ENCODE measurements around the gene BCL7A.

DNA sequence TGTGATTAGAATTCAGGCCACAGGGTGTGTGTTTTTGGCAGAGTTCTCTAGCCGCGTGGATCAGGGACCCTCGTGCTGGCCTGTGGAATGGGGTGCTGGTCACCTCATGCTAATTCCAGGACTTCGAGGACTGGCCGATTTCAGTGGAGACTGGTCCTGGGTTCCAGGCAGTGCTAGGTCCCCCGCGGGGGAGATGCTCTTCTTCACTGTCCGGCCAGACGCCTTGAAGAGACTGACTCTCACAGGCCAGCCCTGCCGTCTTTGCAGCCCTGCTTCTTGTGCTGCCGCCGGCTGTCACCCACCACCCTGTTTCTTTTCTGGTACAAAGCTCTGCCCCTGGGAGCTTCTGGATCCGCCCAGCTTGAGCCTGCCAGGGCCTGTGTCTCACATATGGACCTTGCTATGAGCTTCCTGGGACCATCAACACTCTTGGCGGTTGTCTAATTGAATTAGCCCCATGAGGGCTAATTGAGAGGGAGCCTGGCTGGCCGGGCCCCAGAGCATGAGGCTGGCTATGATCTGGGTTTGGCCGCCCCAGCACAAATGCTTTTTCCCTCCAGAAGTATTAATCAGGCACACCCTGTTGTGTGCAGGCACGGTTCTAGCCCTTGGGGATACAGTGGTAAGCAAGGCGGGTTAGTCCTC, 65.1 kb downstream of the BCL7A start:
- TF ChIP-seq, protein P1, sequence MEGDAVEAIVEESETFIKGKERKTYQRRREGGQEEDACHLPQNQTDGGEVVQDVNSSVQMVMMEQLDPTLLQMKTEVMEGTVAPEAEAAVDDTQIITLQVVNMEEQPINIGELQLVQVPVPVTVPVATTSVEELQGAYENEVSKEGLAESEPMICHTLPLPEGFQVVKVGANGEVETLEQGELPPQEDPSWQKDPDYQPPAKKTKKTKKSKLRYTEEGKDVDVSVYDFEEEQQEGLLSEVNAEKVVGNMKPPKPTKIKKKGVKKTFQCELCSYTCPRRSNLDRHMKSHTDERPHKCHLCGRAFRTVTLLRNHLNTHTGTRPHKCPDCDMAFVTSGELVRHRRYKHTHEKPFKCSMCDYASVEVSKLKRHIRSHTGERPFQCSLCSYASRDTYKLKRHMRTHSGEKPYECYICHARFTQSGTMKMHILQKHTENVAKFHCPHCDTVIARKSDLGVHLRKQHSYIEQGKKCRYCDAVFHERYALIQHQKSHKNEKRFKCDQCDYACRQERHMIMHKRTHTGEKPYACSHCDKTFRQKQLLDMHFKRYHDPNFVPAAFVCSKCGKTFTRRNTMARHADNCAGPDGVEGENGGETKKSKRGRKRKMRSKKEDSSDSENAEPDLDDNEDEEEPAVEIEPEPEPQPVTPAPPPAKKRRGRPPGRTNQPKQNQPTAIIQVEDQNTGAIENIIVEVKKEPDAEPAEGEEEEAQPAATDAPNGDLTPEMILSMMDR (conservative IDR thresholded peaks at IDR 0.05; ENCODE audit: low read length) = no peak
- TF ChIP-seq EZH2phosphoT487 (IDR thresholded peaks at IDR 0.05; ENCODE audit: borderline replicate concordance) = no peak
